ENCODE measurements around the gene PCSK6.

PCSK6 gene

DNA sequence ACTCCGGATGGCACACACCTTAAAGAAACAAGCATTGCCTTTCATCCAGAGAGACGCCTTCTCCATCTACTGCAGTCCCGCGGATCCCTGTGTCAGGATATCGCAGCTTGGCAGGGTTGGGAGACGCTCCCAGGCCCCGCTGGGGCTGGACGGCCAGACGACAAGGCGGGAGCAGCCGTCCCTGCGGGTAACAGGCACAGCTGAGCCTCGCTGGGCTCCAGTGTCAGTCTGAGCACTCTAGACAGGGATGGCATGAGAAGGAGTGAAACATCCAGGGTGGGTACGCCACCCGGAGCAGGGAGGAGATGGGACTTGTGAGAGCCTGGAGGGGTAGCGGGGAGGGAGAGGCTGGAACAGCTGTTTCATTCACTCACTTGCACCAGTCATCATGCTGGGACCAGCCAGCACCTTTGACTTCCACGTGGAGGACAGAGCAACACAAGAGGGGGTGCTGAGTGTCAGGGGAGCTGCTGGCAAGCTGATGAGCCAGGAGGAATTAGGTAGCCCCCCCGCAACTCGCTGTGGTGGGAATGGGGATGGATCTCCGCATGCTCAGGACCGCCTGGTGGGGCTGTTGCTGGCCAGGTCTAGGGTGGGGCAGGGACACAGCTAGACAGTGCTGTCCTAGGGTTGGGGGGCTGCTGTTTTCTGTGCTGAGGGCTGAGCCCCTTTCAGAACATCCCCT lies 162.9 kb downstream of the PCSK6 start:
- Histone ChIP-seq H2BK5ac (ENCODE audit: low read length) (no peak overlapping the region), H3K4ac (ENCODE audit: low read length) (no peak overlapping the region), H3K27ac (replicated peaks; ENCODE audit: low read length) (no peak overlapping the region), H2AK5ac (ENCODE audit: low read depth, low read length) (peak overlapping the region; percentile 29), H2AFZ (ENCODE audit: low read length) (no peak overlapping the region), H3K27me3 (ENCODE audit: control insufficient read depth in 3 of 3, insufficient read depth in 3 of 3, low read depth in 1 of 3, low read length in 3 of 3) (peaks cover 0 to 4% (median 0%) of the 10 kb centered on the region in 3 experiments), H3K9me3 (replicated peaks in 1 of 2; ENCODE audit: control insufficient read depth in 2 of 2, insufficient read depth in 1 of 2, low read depth in 1 of 2, low read length in 2 of 2) (peaks cover 0 to 2% of the 10 kb centered on the region in 2 donors), H3K23ac (ENCODE audit: low read depth, low read length, poor library complexity) (peak overlapping the region; percentile 58), H3K79me1 (ENCODE audit: low read depth, low read length) (no peaks in the 10 kb centered on the region), H2BK15ac (ENCODE audit: low read length) (no peak overlapping the region), H4K91ac (ENCODE audit: low read depth, low read length, poor library complexity) (peak overlapping the region; percentile 59), H3K4me2 (ENCODE audit: insufficient read depth, low read length, poor library complexity, severe bottlenecking) (no peak overlapping the region), H3K36me3 (replicated peaks in 1 of 2; ENCODE audit: control insufficient read depth in 2 of 2, insufficient read depth in 2 of 2, low read length in 2 of 2) (no peaks in the 10 kb centered on the region), H3K14ac (ENCODE audit: low read length) (no peak overlapping the region), H2BK120ac (ENCODE audit: low read depth, low read length) (no peak overlapping the region), H4K8ac (ENCODE audit: low read depth, low read length) (no peak overlapping the region), H2BK12ac (ENCODE audit: low read length) (no peak overlapping the region), H3K4me1 (ENCODE audit: control insufficient read depth in 2 of 2, insufficient read depth in 1 of 2, low read depth in 1 of 2, low read length in 2 of 2) (no peaks in the 10 kb centered on the region), H3K4me3 (ENCODE audit: low read length in 2 of 2) (no peak overlapping the region), H3K18ac (ENCODE audit: low read length) (peak overlapping the region; percentile 33), H3K9ac (ENCODE audit: low read depth, low read length, poor library complexity) (no peak overlapping the region)
- WGBS, 2 donors (ENCODE audit: extremely low coverage in 2 of 2, insufficient read length in 2 of 2, insufficient replicate concordance in 1 of 2), result no CpG with 5 or more reads among the region's 21 CpGs
- no peak for DNase-seq (ENCODE audit: low spot score)

DNA sequence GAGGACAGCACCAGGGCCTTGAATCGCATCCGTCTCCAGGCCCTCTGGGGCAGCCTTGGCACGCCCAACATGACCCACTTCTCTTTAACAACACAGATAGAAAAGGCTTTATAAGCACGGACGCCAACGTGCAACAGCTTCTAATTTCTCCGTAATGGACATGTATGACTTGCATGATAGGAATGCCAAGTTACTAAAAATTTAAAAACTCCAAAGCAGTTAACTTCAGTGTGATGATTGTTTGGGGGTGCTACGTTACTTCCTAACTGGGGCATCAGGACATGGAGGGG lies 163.5 kb downstream of the PCSK6 start:
- H3K4ac ChIP-seq (ENCODE audit: low read length), result no peak overlapping the region
- no peak overlapping the region for H3K9ac ChIP-seq (ENCODE audit: low read depth, low read length, poor library complexity)
- H2AK5ac ChIP-seq (ENCODE audit: low read depth, low read length), result no peak overlapping the region
- H3K9me3 ChIP-seq (replicated peaks in 1 of 2; ENCODE audit: control insufficient read depth in 2 of 2, insufficient read depth in 1 of 2, low read depth in 1 of 2, low read length in 2 of 2), result peaks cover 0 to 2% of the 10 kb centered on the region in 2 donors
- H3K4me1 ChIP-seq (ENCODE audit: control insufficient read depth in 2 of 2, insufficient read depth in 1 of 2, low read depth in 1 of 2, low read length in 2 of 2), result no peaks in the 10 kb centered on the region
- H2BK120ac ChIP-seq (ENCODE audit: low read depth, low read length), result no peak overlapping the region
- no peak overlapping the region for H4K8ac ChIP-seq (ENCODE audit: low read depth, low read length)
- no peak overlapping the region for H3K23ac ChIP-seq (ENCODE audit: low read depth, low read length, poor library complexity)
- no peak overlapping the region for H4K91ac ChIP-seq (ENCODE audit: low read depth, low read length, poor library complexity)
- H3K79me1 ChIP-seq (ENCODE audit: low read depth, low read length), result no peaks in the 10 kb centered on the region
- H3K4me2 ChIP-seq (ENCODE audit: insufficient read depth, low read length, poor library complexity, severe bottlenecking), result no peak overlapping the region
- H2BK5ac ChIP-seq (ENCODE audit: low read length), result no peak overlapping the region
- H3K27ac ChIP-seq (replicated peaks; ENCODE audit: low read length), result no peak overlapping the region
- no peak overlapping the region for H2BK15ac ChIP-seq (ENCODE audit: low read length)
- DNase-seq (ENCODE audit: low spot score), result no peak
- H2BK12ac ChIP-seq (ENCODE audit: low read length), result no peak overlapping the region
- H3K36me3 ChIP-seq (replicated peaks in 1 of 2; ENCODE audit: control insufficient read depth in 2 of 2, insufficient read depth in 2 of 2, low read length in 2 of 2), result no peaks in the 10 kb centered on the region
- H3K18ac ChIP-seq (ENCODE audit: low read length), result no peak overlapping the region
- no peak overlapping the region for H2AFZ ChIP-seq (ENCODE audit: low read length)
- WGBS, 2 donors (ENCODE audit: extremely low coverage in 2 of 2, insufficient read length in 2 of 2, insufficient replicate concordance in 1 of 2), result no CpG with 5 or more reads among the region's 8 CpGs
- H3K27me3 ChIP-seq (ENCODE audit: control insufficient read depth in 3 of 3, insufficient read depth in 3 of 3, low read depth in 1 of 3, low read length in 3 of 3), result peaks cover 0 to 2% (median 0%) of the 10 kb centered on the region in 3 experiments
- no peak overlapping the region for H3K4me3 ChIP-seq (ENCODE audit: low read length in 2 of 2)
- H3K14ac ChIP-seq (ENCODE audit: low read length), result no peak overlapping the region

DNA sequence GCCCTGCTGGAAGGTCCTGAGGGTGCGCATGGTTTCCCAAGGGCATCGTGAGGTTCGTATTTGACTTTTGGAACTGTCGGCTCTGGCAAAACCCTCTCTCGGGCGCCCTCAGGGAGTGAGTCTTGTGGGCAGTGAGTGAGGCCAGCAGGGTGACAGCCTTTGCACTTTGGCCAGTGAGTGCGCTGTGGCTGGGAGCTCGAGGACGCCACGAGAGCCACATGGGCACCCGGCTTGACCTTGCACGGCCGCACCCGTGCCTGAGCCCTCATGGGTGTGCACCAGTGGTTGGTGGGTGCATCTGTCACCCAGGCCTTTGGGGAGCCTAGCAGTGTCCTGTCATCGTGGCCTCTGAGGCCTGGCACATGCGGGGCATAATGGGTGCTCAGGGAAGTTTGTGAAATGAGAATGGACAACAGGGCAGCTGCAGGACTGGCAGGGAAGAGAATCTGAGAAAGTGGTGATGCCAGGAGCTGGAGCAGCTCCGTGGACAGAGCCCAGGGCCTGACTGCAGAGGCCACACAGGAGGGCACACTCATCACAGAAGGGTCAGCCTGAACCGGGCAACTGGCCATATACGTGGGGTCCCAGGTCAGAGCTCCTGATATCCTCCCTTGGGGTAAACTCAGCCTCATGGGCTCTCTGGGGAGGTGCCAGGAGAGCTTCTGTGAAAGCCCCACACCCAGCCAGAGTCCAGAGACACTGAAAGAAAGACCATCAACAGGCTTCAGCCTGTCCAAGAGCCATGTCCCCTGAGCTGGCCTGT lies 164.1 kb downstream of the PCSK6 start:
- Histone ChIP-seq H3K27ac (replicated peaks; ENCODE audit: low read length) (no peak overlapping the region), H3K27me3 (ENCODE audit: control insufficient read depth in 3 of 3, insufficient read depth in 3 of 3, low read depth in 1 of 3, low read length in 3 of 3) (peaks cover 0 to 2% (median 0%) of the 10 kb centered on the region in 3 experiments), H3K79me1 (ENCODE audit: low read depth, low read length) (no peaks in the 10 kb centered on the region), H3K23ac (ENCODE audit: low read depth, low read length, poor library complexity) (peak overlapping the region; percentile 58), H3K4me3 (ENCODE audit: low read length in 2 of 2) (no peak overlapping the region), H4K8ac (ENCODE audit: low read depth, low read length) (no peak overlapping the region), H2BK120ac (ENCODE audit: low read depth, low read length) (no peak overlapping the region), H3K4ac (ENCODE audit: low read length) (no peak overlapping the region), H3K14ac (ENCODE audit: low read length) (peak overlapping the region; percentile 79), H3K18ac (ENCODE audit: low read length) (peak overlapping the region; percentile 72), H2BK5ac (ENCODE audit: low read length) (no peak overlapping the region), H3K9me3 (replicated peaks in 1 of 2; ENCODE audit: control insufficient read depth in 2 of 2, insufficient read depth in 1 of 2, low read depth in 1 of 2, low read length in 2 of 2) (peaks cover 0 to 2% of the 10 kb centered on the region in 2 donors), H3K4me2 (ENCODE audit: insufficient read depth, low read length, poor library complexity, severe bottlenecking) (no peak overlapping the region), H2BK12ac (ENCODE audit: low read length) (peak overlapping the region; percentile 60), H3K36me3 (replicated peaks in 1 of 2; ENCODE audit: control insufficient read depth in 2 of 2, insufficient read depth in 2 of 2, low read length in 2 of 2) (no peaks in the 10 kb centered on the region), H4K91ac (ENCODE audit: low read depth, low read length, poor library complexity) (no peak overlapping the region), H3K9ac (ENCODE audit: low read depth, low read length, poor library complexity) (no peak overlapping the region), H3K4me1 (ENCODE audit: control insufficient read depth in 2 of 2, insufficient read depth in 1 of 2, low read depth in 1 of 2, low read length in 2 of 2) (peaks cover 0 to 2% of the 10 kb centered on the region in 2 donors), H2AK5ac (ENCODE audit: low read depth, low read length) (no peak overlapping the region), H2AFZ (ENCODE audit: low read length) (no peak overlapping the region), H2BK15ac (ENCODE audit: low read length) (no peak overlapping the region)
- WGBS, 2 donors (ENCODE audit: extremely low coverage in 2 of 2, insufficient read length in 2 of 2, insufficient replicate concordance in 1 of 2), result no CpG with 5 or more reads among the region's 19 CpGs
- DNase-seq (ENCODE audit: low spot score), result no peak

- no peak overlapping the region for H3K14ac ChIP-seq (ENCODE audit: low read length)
- H3K79me1 ChIP-seq (ENCODE audit: low read depth, low read length), result no peaks in the 10 kb centered on the region
- H4K91ac ChIP-seq (ENCODE audit: low read depth, low read length, poor library complexity), result no peak overlapping the region
- DNase-seq (ENCODE audit: low spot score), result no peak
- H3K27me3 ChIP-seq (ENCODE audit: control insufficient read depth in 3 of 3, insufficient read depth in 3 of 3, low read depth in 1 of 3, low read length in 3 of 3), result peaks cover 0 to 2% (median 0%) of the 10 kb centered on the region in 3 experiments
- no peaks in the 10 kb centered on the region for H3K36me3 ChIP-seq (replicated peaks in 1 of 2; ENCODE audit: control insufficient read depth in 2 of 2, insufficient read depth in 2 of 2, low read length in 2 of 2)
- no peak overlapping the region for H2BK120ac ChIP-seq (ENCODE audit: low read depth, low read length)
- WGBS, 2 donors (ENCODE audit: extremely low coverage in 2 of 2, insufficient read length in 2 of 2, insufficient replicate concordance in 1 of 2), result no CpG with 5 or more reads among the region's 13 CpGs
- no peak overlapping the region for H2BK15ac ChIP-seq (ENCODE audit: low read length)
- peaks cover 0 to 2% of the 10 kb centered on the region in 2 donors for H3K4me1 ChIP-seq (ENCODE audit: control insufficient read depth in 2 of 2, insufficient read depth in 1 of 2, low read depth in 1 of 2, low read length in 2 of 2)
- peak overlapping the region; percentile 2 for H3K9ac ChIP-seq (ENCODE audit: low read depth, low read length, poor library complexity)
- no peak overlapping the region for H3K4me2 ChIP-seq (ENCODE audit: insufficient read depth, low read length, poor library complexity, severe bottlenecking)
- no peak overlapping the region for H2AFZ ChIP-seq (ENCODE audit: low read length)
- no peak overlapping the region for H3K4me3 ChIP-seq (ENCODE audit: low read length in 2 of 2)
- no peak overlapping the region for H3K18ac ChIP-seq (ENCODE audit: low read length)
- H3K9me3 ChIP-seq (replicated peaks in 1 of 2; ENCODE audit: control insufficient read depth in 2 of 2, insufficient read depth in 1 of 2, low read depth in 1 of 2, low read length in 2 of 2), result peaks cover 0 to 2% of the 10 kb centered on the region in 2 donors
- peak overlapping the region; percentile 2 for H2BK12ac ChIP-seq (ENCODE audit: low read length)
- no peak overlapping the region for H3K27ac ChIP-seq (replicated peaks; ENCODE audit: low read length)
- no peak overlapping the region for H2AK5ac ChIP-seq (ENCODE audit: low read depth, low read length)
- H4K8ac ChIP-seq (ENCODE audit: low read depth, low read length), result no peak overlapping the region
- H3K4ac ChIP-seq (ENCODE audit: low read length), result no peak overlapping the region
- H3K23ac ChIP-seq (ENCODE audit: low read depth, low read length, poor library complexity), result no peak overlapping the region
- no peak overlapping the region for H2BK5ac ChIP-seq (ENCODE audit: low read length)
These were observed 164.9 kb downstream of the PCSK6 start for GRCh38 chr15:101324524-101325177.
